H7 (cell line): Measurements from ENCODE around the gene GULP1. TPM values are rescaled to one million over a fixed set of nuclear protein-coding genes. Genes with fewer than 3 reads are reported as not detected.
A peak's percentile ranks its signal among the peaks of the same experiment; 100 is the strongest.
"Not testable (repeated sequence)": the region's sequence is repeated elsewhere in the genome, so short reads cannot be mapped to it uniquely, and the experiment has no call there.

Experiments
- DNase-seq: peaks from one replicate; pipeline ENCODE4 v3.0.0; 2012
- H3K27me3 ChIP-seq: 2 replicates; pipeline ENCODE4 v1.6.0; 2011; ENCODE audit warnings: mild to moderate bottlenecking, low read length; ENCODE audit not compliant: control insufficient read depth, insufficient read depth
- H3K36me3 ChIP-seq: replicated peaks from 2 replicates; pipeline ENCODE4 v1.5.1; 2011; ENCODE audit warnings: low read length; ENCODE audit not compliant: control insufficient read depth, insufficient read depth
- H3K4me3 ChIP-seq: 2 replicates; pipeline ENCODE4 v1.5.1; 2011; ENCODE audit warnings: low read depth, mild to moderate bottlenecking, control low read depth, low read length, moderate library complexity; ENCODE audit not compliant: insufficient read depth
- total RNA-seq: library from RNA; depleted of rRNA; stranded (reverse); fragments of >200 nt; shearing (Covaris generic); gene quantifications from 2 replicates; pipeline ENCODE4 v1.2.3, GENCODE V29; 2014

Gene GULP1
- total RNA-seq, 1 experiment from 2014 or later, result 49.4 TPM

GRCh38 chr2:188279093-188279445 lies 12.6 kb upstream of the GULP1 start:
- no peaks in the 10 kb centered on the region for H3K27me3 ChIP-seq
- no peak overlapping the region for H3K4me3 ChIP-seq
- DNase-seq, result no peak

GRCh38 chr2:188280811-188281222 lies 10.9 kb upstream of the GULP1 start:
- DNase-seq, result no peak
- Histone ChIP-seq H3K4me3 (no peak overlapping the region), H3K36me3 (no peaks in the 10 kb centered on the region), H3K27me3 (no peaks in the 10 kb centered on the region)

More at GRCh38 chr2:188279093-188279445, 12.6 kb upstream of the GULP1 start:
- H3K36me3 ChIP-seq, result no peaks in the 10 kb centered on the region

GRCh38 chr2:188282907-188283306 lies 8.8 kb upstream of the GULP1 start:
- Histone ChIP-seq H3K4me3 (no peak overlapping the region), H3K27me3 (no peaks in the 10 kb centered on the region), H3K36me3 (no peaks in the 10 kb centered on the region)
- DNase-seq, result no peak

- not testable (repeated sequence) for H3K4me3 ChIP-seq, H3K36me3 ChIP-seq, H3K27me3 ChIP-seq, DNase-seq
Observed at GRCh38 chr2:188284251-188284650, 7.4 kb upstream of the GULP1 start.

GRCh38 chr2:188285049-188285448 lies 6.6 kb upstream of the GULP1 start:
- Histone ChIP-seq H3K36me3 (no peaks in the 10 kb centered on the region), H3K27me3 (no peaks in the 10 kb centered on the region), H3K4me3 (no peak overlapping the region)
- DNase-seq, result no peak

GRCh38 chr2:188285774-188286173 lies 5.9 kb upstream of the GULP1 start:
- H3K4me3 ChIP-seq, result no peak overlapping the region
- H3K27me3 ChIP-seq, result no peaks in the 10 kb centered on the region
- H3K36me3 ChIP-seq, result no peaks in the 10 kb centered on the region
- no peak for DNase-seq

- peak overlapping the region; percentile 91 for H3K4me3 ChIP-seq
Observed at GRCh38 chr2:188291142-188291616, 495 bp upstream of the GULP1 start.

GRCh38 chr2:188292348-188293239 lies 920 bp downstream of the GULP1 start:
- peak; percentile 81 for DNase-seq
- Histone ChIP-seq H3K27me3 (no peaks in the 10 kb centered on the region), H3K4me3 (peak overlapping the region; percentile 91), H3K36me3 (no peaks in the 10 kb centered on the region)

More at GRCh38 chr2:188291142-188291616, 495 bp upstream of the GULP1 start:
- Histone ChIP-seq H3K36me3 (no peaks in the 10 kb centered on the region), H3K27me3 (no peaks in the 10 kb centered on the region)
- no peak for DNase-seq

- Histone ChIP-seq H3K27me3 (no peaks in the 10 kb centered on the region), H3K4me3 (peak overlapping the region; percentile 91), H3K36me3 (no peaks in the 10 kb centered on the region)
- no peak for DNase-seq
Observed at GRCh38 chr2:188293601-188294351, 2.1 kb downstream of the GULP1 start.

GRCh38 chr2:188294352-188294926 lies 2.8 kb downstream of the GULP1 start:
- no peak for DNase-seq
- peak overlapping the region; percentile 91 for H3K4me3 ChIP-seq

GRCh38 chr2:188295067-188295685 lies 3.5 kb downstream of the GULP1 start:
- H3K36me3 ChIP-seq, result no peaks in the 10 kb centered on the region
- no peaks in the 10 kb centered on the region for H3K27me3 ChIP-seq
- no peak for DNase-seq
- H3K4me3 ChIP-seq, result peak overlapping the region; percentile 10; the same call in 1 of the 2 replicates

More at GRCh38 chr2:188294352-188294926, 2.8 kb downstream of the GULP1 start:
- Histone ChIP-seq H3K36me3 (no peaks in the 10 kb centered on the region), H3K27me3 (no peaks in the 10 kb centered on the region)

- no peaks in the 10 kb centered on the region for H3K27me3 ChIP-seq
- H3K36me3 ChIP-seq, result no peaks in the 10 kb centered on the region
- no peak overlapping the region for H3K4me3 ChIP-seq
- DNase-seq, result no peak
Observed at GRCh38 chr2:188297978-188298377, 6.3 kb downstream of the GULP1 start.

- H3K27me3 ChIP-seq, H3K36me3 ChIP-seq, DNase-seq, H3K4me3 ChIP-seq: not testable (repeated sequence)
Observed at GRCh38 chr2:188298937-188299371, 7.3 kb downstream of the GULP1 start.

GRCh38 chr2:188303363-188304031 lies 11.8 kb downstream of the GULP1 start:
- Histone ChIP-seq H3K4me3 (no peak overlapping the region), H3K27me3 (no peaks in the 10 kb centered on the region), H3K36me3 (no peaks in the 10 kb centered on the region)
- peak; percentile 34 for DNase-seq
